Colonic mucosa (tissue), 4 donors: ENCODE data around the gene C11orf91. TPM values are rescaled to one million over a fixed set of nuclear protein-coding genes. Genes with fewer than 3 reads are reported as not detected.
"Not testable (repeated sequence)": the region's sequence is repeated elsewhere in the genome, so short reads cannot be mapped to it uniquely, and the experiment has no call there.

ENCODE experiments used
- DNase-seq: peaks from one replicate; pipeline ENCODE4 v3.0.0-alpha.2; 2020
- H3K27ac ChIP-seq: fragments of 200-600 bp; one replicate; pipeline ENCODE4 v1.8.0; 2021
- H3K27me3 ChIP-seq: fragments of 200-600 bp; one replicate; pipeline ENCODE4 v1.8.0; 2021
- H3K36me3 ChIP-seq: fragments of 200-600 bp; one replicate; pipeline ENCODE4 v1.8.0; 2021
- H3K4me1 ChIP-seq: fragments of 200-600 bp; one replicate; pipeline ENCODE4 v1.8.0; 2021; ENCODE audit warnings: mild to moderate bottlenecking
- H3K4me3 ChIP-seq: fragments of 200-600 bp; one replicate; pipeline ENCODE4 v1.8.0; 2021
- H3K9ac ChIP-seq, 2 donors: one replicate each; pipeline ENCODE4 v1.7.0; 2013; ENCODE audit warnings: control low read depth in 2 of 2, low read depth in 2 of 2, low read length in 2 of 2
- H3K9me3 ChIP-seq: fragments of 200-600 bp; one replicate; pipeline ENCODE4 v1.8.0; 2021
- CTCF ChIP-seq: fragments of 200-600 bp; IDR thresholded peaks from one replicate; pipeline ENCODE4 v1.8.0; 2022; ENCODE audit warnings: antibody characterized with exemption, mild to moderate bottlenecking
- intact Hi-C: fragments of 100-400 bp; cut with DNase I; formaldehyde crosslinking; loops from one replicate; pipeline ENCODE4 v1.14.1; 2022
- total RNA-seq, 2 donors: library from RNA; stranded (reverse); fragmentation: NEBNext Ultra II Directional in 1 of 2; extraction: Animal tissue kit (Norgen Biotek cat#: 25700) in 1 of 2; gene quantifications; one replicate each; pipeline ENCODE4 v1.2.1, GENCODE V29; 2021
- donor health status: healthy.
- donor health status: DM: no; HTN: no; CAD: no.
- donor health status: DM: no; HTN: no; CAD: no.

C11orf91 gene
- total RNA-seq, 2 donors from 2014 or later, result not detected

GRCh38 chr11:33684003-33684706 is 16.5 kb downstream of the C11orf91 start:
- Histone ChIP-seq H3K27ac (no peak overlapping the region), H3K9ac (no peak overlapping the region), H3K27me3 (no peaks in the 10 kb centered on the region), H3K4me3 (no peak overlapping the region), H3K9me3 (no peaks in the 10 kb centered on the region), H3K4me1 (no peaks in the 10 kb centered on the region), H3K36me3 (no peaks in the 10 kb centered on the region)
- no peak for TF ChIP-seq CTCF
- intact Hi-C loops, result no loop called here
- DNase-seq, result no peak

GRCh38 chr11:33682446-33682845 is 18.2 kb downstream of the C11orf91 start:
- TF ChIP-seq CTCF, result no peak
- intact Hi-C loops, result no loop called here
- H3K4me3 ChIP-seq, result no peak overlapping the region
- H3K36me3 ChIP-seq, result no peaks in the 10 kb centered on the region
- H3K4me1 ChIP-seq, result no peaks in the 10 kb centered on the region
- no peaks in the 10 kb centered on the region for H3K9me3 ChIP-seq
- H3K27me3 ChIP-seq, result no peaks in the 10 kb centered on the region
- no peak overlapping the region for H3K9ac ChIP-seq
- H3K27ac ChIP-seq, result no peak overlapping the region
- DNase-seq, result no peak

- intact Hi-C loops, result no loop called here
Observed at GRCh38 chr11:33682019-33682418, 18.6 kb downstream of the C11orf91 start.

GRCh38 chr11:33678616-33679015 is 22.0 kb downstream of the C11orf91 start:
- H3K4me3 ChIP-seq, intact Hi-C loops, DNase-seq, H3K27me3 ChIP-seq, H3K9ac ChIP-seq, H3K4me1 ChIP-seq, H3K9me3 ChIP-seq, H3K36me3 ChIP-seq, H3K27ac ChIP-seq: not testable (repeated sequence)

More at GRCh38 chr11:33682019-33682418, 18.6 kb downstream of the C11orf91 start:
- Histone ChIP-seq H3K4me1 (no peaks in the 10 kb centered on the region), H3K9me3 (no peaks in the 10 kb centered on the region), H3K27me3 (no peaks in the 10 kb centered on the region), H3K36me3 (no peaks in the 10 kb centered on the region), H3K9ac (no peak overlapping the region), H3K27ac (no peak overlapping the region), H3K4me3 (no peak overlapping the region)
- DNase-seq, result no peak
- no peak for TF ChIP-seq CTCF

- no peaks in the 10 kb centered on the region for H3K27me3 ChIP-seq
- no peak for TF ChIP-seq CTCF
- intact Hi-C loops, result no loop called here
- DNase-seq, result no peak
- H3K36me3 ChIP-seq, result no peaks in the 10 kb centered on the region
- H3K27ac ChIP-seq, result no peak overlapping the region
- H3K4me1 ChIP-seq, result no peaks in the 10 kb centered on the region
- no peak overlapping the region for H3K4me3 ChIP-seq
- H3K9ac ChIP-seq, result no peak overlapping the region
- no peaks in the 10 kb centered on the region for H3K9me3 ChIP-seq
Observed at GRCh38 chr11:33674035-33674814, 26.4 kb downstream of the C11orf91 start.

GRCh38 chr11:33672273-33672672 is 28.4 kb downstream of the C11orf91 start:
- Histone ChIP-seq H3K27me3 (no peaks in the 10 kb centered on the region), H3K9me3 (no peaks in the 10 kb centered on the region), H3K36me3 (no peaks in the 10 kb centered on the region), H3K9ac (no peak overlapping the region), H3K4me1 (no peaks in the 10 kb centered on the region), H3K4me3 (no peak overlapping the region), H3K27ac (no peak overlapping the region)
- intact Hi-C loops, result no loop called here
- no peak for TF ChIP-seq CTCF
- no peak for DNase-seq
